Measurements from ENCODE around the gene MARCHF3. TPM values are rescaled to one million over a fixed set of nuclear protein-coding genes. Genes with fewer than 3 reads are reported as not detected.

Gene MARCHF3
- total RNA-seq, 1 experiment from 2014 or later, result 16.1 TPM

- peaks cover 26% of the 10 kb centered on the region for H3K4me1 Mint-ChIP-seq (ENCODE audit: low read depth, unreplicated experiment)
- no peak for DNase-seq
- no peaks in the 10 kb centered on the region for H3K36me3 Mint-ChIP-seq (ENCODE audit: insufficient read depth, unreplicated experiment)
- H3K27ac Mint-ChIP-seq (ENCODE audit: unreplicated experiment), result peak overlapping the region; percentile 78
- CTCF ChIA-PET, result no interaction called here
- H3K27me3 Mint-ChIP-seq (ENCODE audit: unreplicated experiment), result no peaks in the 10 kb centered on the region
- TF ChIP-seq CTCF (IDR thresholded peaks at IDR 0.05; ENCODE audit: unreplicated experiment), result no peak
- BruUV-seq (replicated peaks), result no TSS peak
- intact Hi-C loops (cut with micrococcal nuclease; ENCODE audit: unreplicated experiment), result no loop called here
- H3K9me3 Mint-ChIP-seq (ENCODE audit: low read depth, unreplicated experiment), result no peaks in the 10 kb centered on the region
- H3K4me3 Mint-ChIP-seq (ENCODE audit: low read depth, unreplicated experiment), result peak overlapping the region; percentile 44
These were observed 11.2 kb upstream of the MARCHF3 start for GRCh38 chr5:127041571-127041970.

- H3K36me3 Mint-ChIP-seq (ENCODE audit: insufficient read depth, unreplicated experiment), result no peaks in the 10 kb centered on the region
- peak overlapping the region; percentile 78 for H3K27ac Mint-ChIP-seq (ENCODE audit: unreplicated experiment)
- intact Hi-C loops (cut with micrococcal nuclease; ENCODE audit: unreplicated experiment), result no loop called here
- BruUV-seq (replicated peaks), result TSS peak; percentile 74
- no peaks in the 10 kb centered on the region for H3K27me3 Mint-ChIP-seq (ENCODE audit: unreplicated experiment)
- CTCF ChIA-PET, result interaction anchor here (0.7 to 1.7 kb wide), 4 partner anchors 10 to 76 kb away, joined by 3 to 6 read pairs (median 3); no protein-coding TSS in a partner anchor
- TF ChIP-seq CTCF (IDR thresholded peaks at IDR 0.05; ENCODE audit: unreplicated experiment), result no peak
- no peaks in the 10 kb centered on the region for H3K9me3 Mint-ChIP-seq (ENCODE audit: low read depth, unreplicated experiment)
- peaks cover 26% of the 10 kb centered on the region for H3K4me1 Mint-ChIP-seq (ENCODE audit: low read depth, unreplicated experiment)
- peak overlapping the region; percentile 44 for H3K4me3 Mint-ChIP-seq (ENCODE audit: low read depth, unreplicated experiment)
- peak; percentile 56 for DNase-seq
These were observed 10.6 kb upstream of the MARCHF3 start for GRCh38 chr5:127040796-127041520.

GRCh38 chr5:127038550-127038949 is 8.2 kb upstream of the MARCHF3 start:
- Mint-ChIP-seq H3K4me1 (ENCODE audit: low read depth, unreplicated experiment) (peaks cover 26% of the 10 kb centered on the region), H3K4me3 (ENCODE audit: low read depth, unreplicated experiment) (no peak overlapping the region), H3K9me3 (ENCODE audit: low read depth, unreplicated experiment) (no peaks in the 10 kb centered on the region), H3K27ac (ENCODE audit: unreplicated experiment) (no peak overlapping the region), H3K36me3 (ENCODE audit: insufficient read depth, unreplicated experiment) (no peaks in the 10 kb centered on the region), H3K27me3 (ENCODE audit: unreplicated experiment) (no peaks in the 10 kb centered on the region)
- no peak for TF ChIP-seq CTCF (IDR thresholded peaks at IDR 0.05; ENCODE audit: unreplicated experiment)
- intact Hi-C loops (cut with micrococcal nuclease; ENCODE audit: unreplicated experiment), result no loop called here
- no TSS peak for BruUV-seq (replicated peaks)
- CTCF ChIA-PET, result no interaction called here
- DNase-seq, result no peak

GRCh38 chr5:127031863-127032232 is 1.5 kb upstream of the MARCHF3 start:
- Mint-ChIP-seq H3K27ac (ENCODE audit: unreplicated experiment) (peak overlapping the region; percentile 6), H3K4me3 (ENCODE audit: low read depth, unreplicated experiment) (peak overlapping the region; percentile 85), H3K9me3 (ENCODE audit: low read depth, unreplicated experiment) (no peaks in the 10 kb centered on the region), H3K27me3 (ENCODE audit: unreplicated experiment) (no peaks in the 10 kb centered on the region), H3K4me1 (ENCODE audit: low read depth, unreplicated experiment) (peaks cover 13% of the 10 kb centered on the region), H3K36me3 (ENCODE audit: insufficient read depth, unreplicated experiment) (peaks cover 29% of the 10 kb centered on the region)
- intact Hi-C loops (cut with micrococcal nuclease; ENCODE audit: unreplicated experiment), result no loop called here
- DNase-seq, result no peak
- CTCF ChIA-PET, result interaction anchor here (0.6 to 1.5 kb wide), 2 partner anchors 9 to 352 kb away, joined by 3 to 13 read pairs; no protein-coding TSS in a partner anchor
- BruUV-seq (replicated peaks), result no TSS peak
- no peak for TF ChIP-seq CTCF (IDR thresholded peaks at IDR 0.05; ENCODE audit: unreplicated experiment)

Data from Calu3 (cell line).